Right atrium auricular region (tissue), 2 donors: Measurements from ENCODE around the gene KAZN. TPM values are rescaled to one million over a fixed set of nuclear protein-coding genes. Genes with fewer than 3 reads are reported as not detected.

Source experiments
- DNase-seq: peaks from one replicate; pipeline ENCODE4 v3.0.0-alpha.2; 2019; ENCODE audit warnings: low spot score
- H3K27ac ChIP-seq, 2 donors: fragments of 200-600 bp; sonication (generic); 1 replicate in 1 of 2; 2 replicates in 1 of 2; pipeline ENCODE4 v1.5.1; 2016 to 2019
- H3K27me3 ChIP-seq, 2 donors: fragments of 200-600 bp; sonication (generic); one replicate each; pipeline versions ENCODE4 v1.5.1 to v1.6.0; 2017 to 2019
- H3K36me3 ChIP-seq: fragments of 200-600 bp; sonication (generic); one replicate; pipeline ENCODE4 v1.5.1; 2016
- H3K4me1 ChIP-seq, 2 donors: fragments of 200-600 bp; sonication (generic); one replicate each; pipeline versions ENCODE4 v1.5.1 to v1.6.0; 2017 to 2019
- H3K4me3 ChIP-seq, 2 donors: fragments of 200-600 bp; sonication (generic); 1 replicate in 1 of 2; 2 replicates in 1 of 2; pipeline ENCODE4 v1.5.1; 2017 to 2019; ENCODE audit warnings: mild to moderate bottlenecking in 1 of 2, moderate library complexity in 1 of 2
- H3K9me3 ChIP-seq, 2 donors: fragments of 200-600 bp; sonication (generic); one replicate each; pipeline ENCODE4 v1.5.1; 2019
- total RNA-seq, 2 donors: library from RNA; depleted of rRNA; stranded (reverse); fragments of >200 nt; gene quantifications; one replicate each; pipeline ENCODE4 v1.1.0, GENCODE V29; 2016
- TF ChIP-seq, protein P1 (sequence below), 2 donors: fragments of 200-600 bp; sonication (generic); IDR thresholded peaks; one replicate each; pipeline ENCODE4 v1.5.1; 2019; ENCODE audit warnings: antibody characterized with exemption in 2 of 2

KAZN gene
- total RNA-seq, 2 donors from 2014 or later: 3.9 to 6.8 TPM

DNA sequence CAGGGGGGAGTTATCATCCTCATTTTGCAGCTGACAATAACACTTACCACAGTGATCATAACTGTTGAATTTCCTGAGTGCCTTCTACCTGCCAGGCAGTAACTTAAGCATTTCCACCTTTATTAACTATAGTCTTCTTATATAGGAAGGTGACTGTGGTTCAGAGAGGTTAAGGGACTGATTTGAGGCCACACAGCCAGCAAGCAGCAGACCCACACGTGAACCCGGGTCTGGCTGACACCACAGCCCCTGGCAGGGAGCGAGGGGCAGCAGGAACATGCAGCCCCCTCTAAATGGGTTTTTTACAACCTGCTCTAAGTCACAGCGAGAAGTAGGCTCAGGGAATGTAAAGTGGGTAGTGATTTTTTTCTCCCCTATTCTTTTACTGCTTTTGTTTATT, 248.2 kb downstream of the KAZN start:
- no peaks in the 10 kb centered on the region for H3K36me3 ChIP-seq
- H3K27me3 ChIP-seq: no peaks in the 10 kb centered on the region
- H3K27ac ChIP-seq: no peak overlapping the region
- no peaks in the 10 kb centered on the region for H3K4me1 ChIP-seq
- DNase-seq: no peak
- TF ChIP-seq, protein P1, sequence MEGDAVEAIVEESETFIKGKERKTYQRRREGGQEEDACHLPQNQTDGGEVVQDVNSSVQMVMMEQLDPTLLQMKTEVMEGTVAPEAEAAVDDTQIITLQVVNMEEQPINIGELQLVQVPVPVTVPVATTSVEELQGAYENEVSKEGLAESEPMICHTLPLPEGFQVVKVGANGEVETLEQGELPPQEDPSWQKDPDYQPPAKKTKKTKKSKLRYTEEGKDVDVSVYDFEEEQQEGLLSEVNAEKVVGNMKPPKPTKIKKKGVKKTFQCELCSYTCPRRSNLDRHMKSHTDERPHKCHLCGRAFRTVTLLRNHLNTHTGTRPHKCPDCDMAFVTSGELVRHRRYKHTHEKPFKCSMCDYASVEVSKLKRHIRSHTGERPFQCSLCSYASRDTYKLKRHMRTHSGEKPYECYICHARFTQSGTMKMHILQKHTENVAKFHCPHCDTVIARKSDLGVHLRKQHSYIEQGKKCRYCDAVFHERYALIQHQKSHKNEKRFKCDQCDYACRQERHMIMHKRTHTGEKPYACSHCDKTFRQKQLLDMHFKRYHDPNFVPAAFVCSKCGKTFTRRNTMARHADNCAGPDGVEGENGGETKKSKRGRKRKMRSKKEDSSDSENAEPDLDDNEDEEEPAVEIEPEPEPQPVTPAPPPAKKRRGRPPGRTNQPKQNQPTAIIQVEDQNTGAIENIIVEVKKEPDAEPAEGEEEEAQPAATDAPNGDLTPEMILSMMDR (IDR thresholded peaks at IDR 0.05): no peak
- peaks cover 6 to 15% of the 10 kb centered on the region in 2 donors for H3K9me3 ChIP-seq
- no peak overlapping the region for H3K4me3 ChIP-seq

DNA sequence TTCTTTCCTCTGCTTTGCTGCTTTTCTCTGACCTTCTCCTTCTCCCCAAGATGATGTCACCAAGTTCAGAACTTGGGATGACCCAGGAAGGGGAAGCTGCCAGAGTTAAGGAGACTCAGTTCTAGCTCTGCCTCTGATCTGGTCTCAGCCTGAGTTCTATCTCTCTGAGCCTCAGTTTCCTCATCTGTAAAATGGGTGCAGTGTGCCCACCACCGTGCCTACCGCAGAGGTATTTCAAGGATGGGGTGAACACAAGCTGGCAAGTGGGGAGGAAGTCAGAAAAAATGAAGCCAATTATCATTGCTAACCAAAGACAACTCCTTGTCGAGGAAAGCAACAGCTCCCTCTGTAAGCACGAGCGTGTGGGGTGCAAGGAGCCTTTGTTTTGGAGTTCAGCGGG, 249.7 kb downstream of the KAZN start:
- Histone ChIP-seq H3K36me3 (no peaks in the 10 kb centered on the region), H3K27ac (no peak overlapping the region), H3K27me3 (no peaks in the 10 kb centered on the region), H3K9me3 (no peaks in the 10 kb centered on the region), H3K4me3 (no peak overlapping the region), H3K4me1 (no peaks in the 10 kb centered on the region)
- TF ChIP-seq, protein P1 (IDR thresholded peaks at IDR 0.05): no peak
- no peak for DNase-seq

DNA sequence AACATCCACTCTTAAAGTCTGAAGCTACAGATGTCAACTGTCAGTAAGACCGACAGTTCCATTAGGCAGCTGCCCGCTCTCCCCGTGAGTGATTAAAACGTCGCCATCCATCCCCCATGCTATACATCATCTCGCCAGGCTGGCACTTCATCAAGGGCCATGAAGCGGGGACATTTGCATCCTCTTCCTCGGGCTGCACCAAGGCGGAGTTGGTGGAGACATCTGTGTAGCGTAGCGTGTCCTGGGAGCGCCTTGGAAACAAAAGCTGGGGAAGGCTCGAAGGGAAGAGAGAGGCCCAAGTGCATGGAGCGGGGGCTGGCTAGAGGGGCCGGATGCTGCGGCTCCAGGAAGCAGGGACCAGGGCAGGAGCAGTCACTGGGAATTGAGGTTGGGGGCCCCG, 250.1 kb downstream of the KAZN start:
- TF ChIP-seq, protein P1 (IDR thresholded peaks at IDR 0.05): no peak
- DNase-seq: no peak
- H3K9me3 ChIP-seq: no peaks in the 10 kb centered on the region
- H3K4me1 ChIP-seq: no peaks in the 10 kb centered on the region
- H3K27ac ChIP-seq: no peak overlapping the region
- no peaks in the 10 kb centered on the region for H3K27me3 ChIP-seq
- no peaks in the 10 kb centered on the region for H3K36me3 ChIP-seq
- H3K4me3 ChIP-seq: no peak overlapping the region

DNA sequence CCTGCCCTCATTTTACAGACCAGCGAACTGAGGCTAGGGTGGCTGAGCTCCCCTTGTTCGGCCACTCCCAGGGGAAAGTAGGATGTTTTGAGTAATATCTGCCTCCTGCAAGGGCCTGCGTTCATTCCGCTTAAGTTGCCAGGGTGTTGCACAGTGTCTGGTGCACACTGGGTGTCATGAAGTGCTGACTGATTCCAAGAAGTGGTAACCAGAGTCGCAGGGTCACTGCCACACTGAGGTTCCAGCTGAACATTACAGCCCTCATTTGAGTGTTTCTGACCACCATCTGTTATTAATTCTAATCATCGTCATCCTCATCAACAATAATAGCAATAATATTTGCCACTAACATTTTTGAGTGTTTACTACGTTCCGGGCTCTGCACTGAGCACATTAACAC, 250.6 kb downstream of the KAZN start:
- Histone ChIP-seq H3K9me3 (no peaks in the 10 kb centered on the region), H3K36me3 (no peaks in the 10 kb centered on the region), H3K27ac (no peak overlapping the region), H3K4me1 (no peaks in the 10 kb centered on the region), H3K4me3 (no peak overlapping the region), H3K27me3 (no peaks in the 10 kb centered on the region)
- TF ChIP-seq, protein P1 (IDR thresholded peaks at IDR 0.05): no peak
- DNase-seq: no peak

DNA sequence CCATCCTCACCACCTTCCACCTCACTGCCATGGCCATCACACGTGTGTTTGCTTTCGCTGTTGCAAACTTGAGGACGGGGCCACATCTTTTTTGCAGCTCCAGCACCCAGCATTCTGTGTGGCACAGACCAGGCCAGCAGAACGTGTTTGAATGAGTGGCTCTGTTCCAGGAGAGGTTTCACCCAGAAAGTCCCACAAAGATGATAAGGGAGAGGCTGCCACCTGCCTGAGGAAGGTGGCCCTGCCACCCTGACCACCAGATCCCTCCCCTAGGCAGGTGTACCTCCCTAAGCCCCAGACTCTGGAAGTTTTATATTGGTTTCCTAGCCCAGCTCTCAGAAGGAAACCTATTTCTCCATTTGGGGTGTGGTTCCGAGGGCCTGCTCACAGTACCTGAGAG, 252.1 kb downstream of the KAZN start:
- DNase-seq: no peak
- H3K27me3 ChIP-seq: no peaks in the 10 kb centered on the region

DNA sequence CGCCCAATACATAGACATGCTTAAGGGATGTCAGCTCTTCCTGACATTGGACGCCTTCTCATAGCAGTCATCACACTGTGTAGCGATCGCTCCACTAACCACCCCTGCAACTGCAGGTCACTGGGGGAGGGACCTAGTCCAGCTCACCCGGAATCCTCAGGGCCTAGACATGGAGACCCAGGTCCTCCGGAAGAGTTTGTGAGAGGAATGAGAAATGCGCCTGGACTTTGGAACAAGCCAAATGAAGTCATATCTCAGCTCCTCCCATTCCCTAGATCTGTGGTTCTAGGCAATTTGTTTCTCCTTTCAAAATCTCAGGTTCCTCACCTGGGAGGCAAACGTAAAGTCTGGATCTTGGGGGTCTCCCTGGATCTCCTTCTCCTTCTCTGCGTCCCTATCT, 253.3 kb downstream of the KAZN start:
- Histone ChIP-seq H3K27me3 (no peaks in the 10 kb centered on the region), H3K36me3 (no peaks in the 10 kb centered on the region), H3K27ac (no peak overlapping the region), H3K4me3 (no peak overlapping the region), H3K9me3 (no peaks in the 10 kb centered on the region), H3K4me1 (no peaks in the 10 kb centered on the region)
- no peak for DNase-seq
- TF ChIP-seq, protein P1 (IDR thresholded peaks at IDR 0.05): no peak

More for the DNA sequence above, 252.1 kb downstream of the KAZN start:
- TF ChIP-seq, protein P1 (IDR thresholded peaks at IDR 0.05): no peak
- no peak overlapping the region for H3K4me3 ChIP-seq
- no peaks in the 10 kb centered on the region for H3K36me3 ChIP-seq
- H3K27ac ChIP-seq: no peak overlapping the region
- no peaks in the 10 kb centered on the region for H3K9me3 ChIP-seq
- no peaks in the 10 kb centered on the region for H3K4me1 ChIP-seq
